HepG2 (cell line): ENCODE measurements around the gene STBD1. TPM values are rescaled to one million over a fixed set of nuclear protein-coding genes. Genes with fewer than 3 reads are reported as not detected.

Experiments
- AGO2 ChIP-seq: fragments of 200-400 bp; formaldehyde crosslinking; optimal IDR thresholded peaks from 2 replicates; pipeline ENCODE3; 2017; ENCODE audit warnings: mild to moderate bottlenecking, low read depth, low read length, moderate library complexity
- IKZF4 ChIP-seq: sonication (generic); formaldehyde crosslinking; IDR thresholded peaks from 2 replicates; pipeline ENCODE4 v1.5.1; 2020; ENCODE audit warnings: borderline replicate concordance, mild to moderate bottlenecking, low read depth, missing genetic modification reagents; ENCODE audit errors: not compliant biosample characterization
- MXD4 ChIP-seq: IDR thresholded peaks from 2 replicates; pipeline ENCODE4 v1.6.1; 2016; ENCODE audit warnings: mild to moderate bottlenecking, missing biosample characterization, missing genetic modification reagents
- NCOA2 ChIP-seq: sonication (generic); formaldehyde crosslinking; IDR thresholded peaks from 2 replicates; pipeline ENCODE4 v1.8.0; 2022; ENCODE audit warnings: inconsistent platforms
- REL ChIP-seq: sonication (generic); formaldehyde crosslinking; conservative IDR thresholded peaks from 2 replicates; pipeline ENCODE4 v1.8.0; 2022; ENCODE audit warnings: mild to moderate bottlenecking, missing genetic modification reagents, moderate library complexity
- SNAPC5 ChIP-seq: sonication (generic); formaldehyde crosslinking; IDR thresholded peaks from 2 replicates; pipeline ENCODE4 v1.8.1; 2023; ENCODE audit warnings: mild to moderate bottlenecking, missing genetic modification reagents, borderline replicate concordance
- THYN1 ChIP-seq: sonication (generic); formaldehyde crosslinking; IDR thresholded peaks from 2 replicates; pipeline ENCODE4 v1.8.1; 2023; ENCODE audit warnings: low read depth, mild to moderate bottlenecking, moderate library complexity, missing genetic modification reagents, borderline replicate concordance
- ZBTB1 ChIP-seq: sonication (generic); formaldehyde crosslinking; IDR thresholded peaks from 2 replicates; pipeline ENCODE4 v1.4.0; 2020; ENCODE audit warnings: missing genetic modification reagents, borderline replicate concordance
- ZEB1 ChIP-seq: IDR thresholded peaks from 2 replicates; pipeline ENCODE4 v1.6.1; 2012; ENCODE audit warnings: mild to moderate bottlenecking, low read depth, inconsistent platforms; ENCODE audit not compliant: insufficient replicate concordance
- ZNF253 ChIP-seq: sonication (generic); formaldehyde crosslinking; IDR thresholded peaks from 2 replicates; pipeline ENCODE4 v1.8.0; 2022; ENCODE audit warnings: mild to moderate bottlenecking, missing genetic modification reagents, borderline replicate concordance
- ZNF3 ChIP-seq: IDR thresholded peaks from 2 replicates; pipeline ENCODE4 v1.7.0; 2017; ENCODE audit warnings: inconsistent platforms
- ZNF430 ChIP-seq: sonication (generic); formaldehyde crosslinking; IDR thresholded peaks from 2 replicates; pipeline ENCODE4 v1.9.0; 2021; ENCODE audit warnings: mild to moderate bottlenecking, missing genetic modification reagents
- ZNF615 ChIP-seq: sonication (generic); formaldehyde crosslinking; IDR thresholded peaks from 2 replicates; pipeline ENCODE4 v1.5.0; 2020; ENCODE audit warnings: mild to moderate bottlenecking, missing genetic modification reagents, borderline replicate concordance
- ZNF704 ChIP-seq: sonication (generic); formaldehyde crosslinking; IDR thresholded peaks from 2 replicates; pipeline ENCODE4 v1.8.1; 2023; ENCODE audit warnings: mild to moderate bottlenecking, inconsistent platforms, moderate library complexity, missing genetic modification reagents, borderline replicate concordance
- polyA plus RNA-seq, 8 experiments: library from polyadenylated mRNA; depleted of rRNA in 3 of 8; stranded (reverse) in 7 of 8; unstranded in 1 of 8; fragments of >200 nt; fragmentation: Illumina TruSeq in 4 of 8; extraction: Trizol in 4 of 8; gene quantifications; 2 replicates each; pipeline versions ENCODE4 v1.2.1 to v1.2.3, GENCODE V29; 2011 to 2016; ENCODE audit warnings: low read depth in 4 of 8, missing spikeins in 1 of 8, mixed read lengths in 1 of 8; ENCODE audit not compliant: insufficient read depth in 1 of 8
- total RNA-seq, 5 experiments: library from RNA; depleted of rRNA; stranded (reverse); fragments of >200 nt; fragmentation: Illumina TruSeq; extraction: Trizol; gene quantifications; 2 replicates each; pipeline ENCODE4 v1.2.3, GENCODE V29; 2016; ENCODE audit warnings: low read depth in 1 of 5
- TF ChIP-seq, protein P1 (sequence below), 2 experiments: fragments of 450-650 bp in 1 of 2; sonication (generic) in 1 of 2; formaldehyde crosslinking in 1 of 2; IDR thresholded peaks; 2 replicates each; pipeline versions ENCODE4 v1.6.1 to v1.8.0; 2016 to 2022; ENCODE audit warnings: antibody characterized with exemption in 1 of 2, mild to moderate bottlenecking in 1 of 2, missing genetic modification reagents in 1 of 2
- TF ChIP-seq, protein P2 (sequence below): sonication (generic); formaldehyde crosslinking; IDR thresholded peaks from 2 replicates; pipeline ENCODE4 v1.5.0; 2020; ENCODE audit warnings: mild to moderate bottlenecking, low read depth, missing genetic modification reagents, borderline replicate concordance
- TF ChIP-seq, protein P3 (sequence below): sonication (generic); formaldehyde crosslinking; IDR thresholded peaks from 2 replicates; pipeline ENCODE4 v1.8.1; 2023; ENCODE audit warnings: mild to moderate bottlenecking, missing genetic modification reagents

Gene STBD1
- total and polyA plus RNA-seq, 2 of the 13 experiments (the other 11 are each of a cell fraction or from before 2014, with no cell fraction given): 2.8 to 4.3 TPM

DNA sequence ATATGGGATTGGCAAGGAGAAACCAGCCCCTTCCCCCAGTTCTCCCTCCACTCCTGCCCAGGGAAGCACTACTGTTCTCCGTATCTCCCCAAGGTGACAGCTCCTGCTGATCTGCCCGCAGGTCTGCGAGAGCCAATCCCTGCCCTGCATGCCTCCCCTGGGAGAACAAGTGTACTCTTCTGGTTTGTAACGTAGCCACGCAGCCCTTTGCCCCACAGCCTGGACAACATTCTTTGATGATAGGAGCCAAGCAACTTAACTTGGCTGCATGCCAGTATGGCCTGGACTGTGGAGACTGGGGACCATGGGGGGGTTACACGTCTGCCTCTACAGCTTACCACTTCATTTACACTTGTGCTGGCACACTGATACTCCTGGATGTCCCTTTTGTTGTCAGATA is 2.0 kb downstream of the STBD1 start (continued):
- TF ChIP-seq, protein P1, sequence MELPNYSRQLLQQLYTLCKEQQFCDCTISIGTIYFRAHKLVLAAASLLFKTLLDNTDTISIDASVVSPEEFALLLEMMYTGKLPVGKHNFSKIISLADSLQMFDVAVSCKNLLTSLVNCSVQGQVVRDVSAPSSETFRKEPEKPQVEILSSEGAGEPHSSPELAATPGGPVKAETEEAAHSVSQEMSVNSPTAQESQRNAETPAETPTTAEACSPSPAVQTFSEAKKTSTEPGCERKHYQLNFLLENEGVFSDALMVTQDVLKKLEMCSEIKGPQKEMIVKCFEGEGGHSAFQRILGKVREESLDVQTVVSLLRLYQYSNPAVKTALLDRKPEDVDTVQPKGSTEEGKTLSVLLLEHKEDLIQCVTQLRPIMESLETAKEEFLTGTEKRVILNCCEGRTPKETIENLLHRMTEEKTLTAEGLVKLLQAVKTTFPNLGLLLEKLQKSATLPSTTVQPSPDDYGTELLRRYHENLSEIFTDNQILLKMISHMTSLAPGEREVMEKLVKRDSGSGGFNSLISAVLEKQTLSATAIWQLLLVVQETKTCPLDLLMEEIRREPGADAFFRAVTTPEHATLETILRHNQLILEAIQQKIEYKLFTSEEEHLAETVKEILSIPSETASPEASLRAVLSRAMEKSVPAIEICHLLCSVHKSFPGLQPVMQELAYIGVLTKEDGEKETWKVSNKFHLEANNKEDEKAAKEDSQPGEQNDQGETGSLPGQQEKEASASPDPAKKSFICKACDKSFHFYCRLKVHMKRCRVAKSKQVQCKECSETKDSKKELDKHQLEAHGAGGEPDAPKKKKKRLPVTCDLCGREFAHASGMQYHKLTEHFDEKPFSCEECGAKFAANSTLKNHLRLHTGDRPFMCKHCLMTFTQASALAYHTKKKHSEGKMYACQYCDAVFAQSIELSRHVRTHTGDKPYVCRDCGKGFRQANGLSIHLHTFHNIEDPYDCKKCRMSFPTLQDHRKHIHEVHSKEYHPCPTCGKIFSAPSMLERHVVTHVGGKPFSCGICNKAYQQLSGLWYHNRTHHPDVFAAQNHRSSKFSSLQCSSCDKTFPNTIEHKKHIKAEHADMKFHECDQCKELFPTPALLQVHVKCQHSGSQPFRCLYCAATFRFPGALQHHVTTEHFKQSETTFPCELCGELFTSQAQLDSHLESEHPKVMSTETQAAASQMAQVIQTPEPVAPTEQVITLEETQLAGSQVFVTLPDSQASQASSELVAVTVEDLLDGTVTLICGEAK (IDR thresholded peaks at IDR 0.05): no peak
- TF ChIP-seq, protein P1 (CRISPR knock-in tag; IDR thresholded peaks at IDR 0.05): no peak
- no peak for TF ChIP-seq ZEB1
- TF ChIP-seq ZBTB1 (CRISPR knock-in tag): no peak
- no peak for TF ChIP-seq ZNF615 (CRISPR knock-in tag)
- TF ChIP-seq SNAPC5 (CRISPR knock-in tag): no peak
- no peak for TF ChIP-seq ZNF704 (CRISPR knock-in tag)
- no peak for TF ChIP-seq AGO2
- TF ChIP-seq, protein P2, sequence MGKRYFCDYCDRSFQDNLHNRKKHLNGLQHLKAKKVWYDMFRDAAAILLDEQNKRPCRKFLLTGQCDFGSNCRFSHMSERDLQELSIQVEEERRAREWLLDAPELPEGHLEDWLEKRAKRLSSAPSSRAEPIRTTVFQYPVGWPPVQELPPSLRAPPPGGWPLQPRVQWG (CRISPR knock-in tag): no peak
- no peak for TF ChIP-seq THYN1
- TF ChIP-seq ZNF3: no peak
- TF ChIP-seq ZNF430: peak; percentile 64; the same call in 1 of the 2 replicates
- 0 out of 2 replicates have a peak, but pooled peaks have one; percentile 30 for TF ChIP-seq NCOA2 (CRISPR knock-in tag)
- TF ChIP-seq, protein P3, sequence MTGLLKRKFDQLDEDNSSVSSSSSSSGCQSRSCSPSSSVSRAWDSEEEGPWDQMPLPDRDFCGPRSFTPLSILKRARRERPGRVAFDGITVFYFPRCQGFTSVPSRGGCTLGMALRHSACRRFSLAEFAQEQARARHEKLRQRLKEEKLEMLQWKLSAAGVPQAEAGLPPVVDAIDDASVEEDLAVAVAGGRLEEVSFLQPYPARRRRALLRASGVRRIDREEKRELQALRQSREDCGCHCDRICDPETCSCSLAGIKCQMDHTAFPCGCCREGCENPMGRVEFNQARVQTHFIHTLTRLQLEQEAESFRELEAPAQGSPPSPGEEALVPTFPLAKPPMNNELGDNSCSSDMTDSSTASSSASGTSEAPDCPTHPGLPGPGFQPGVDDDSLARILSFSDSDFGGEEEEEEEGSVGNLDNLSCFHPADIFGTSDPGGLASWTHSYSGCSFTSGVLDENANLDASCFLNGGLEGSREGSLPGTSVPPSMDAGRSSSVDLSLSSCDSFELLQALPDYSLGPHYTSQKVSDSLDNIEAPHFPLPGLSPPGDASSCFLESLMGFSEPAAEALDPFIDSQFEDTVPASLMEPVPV (CRISPR knock-in tag): no peak
- no peak for TF ChIP-seq ZNF253
- peak; percentile 43; the same call in 1 of the 2 replicates for TF ChIP-seq MXD4
- TF ChIP-seq REL: no peak
- TF ChIP-seq IKZF4: no peak
